Measurements from ENCODE around the gene HIPK3.
"Not testable (repeated sequence)": the region's sequence is repeated elsewhere in the genome, so short reads cannot be mapped to it uniquely, and the experiment has no call there.

HIPK3 gene

DNA sequence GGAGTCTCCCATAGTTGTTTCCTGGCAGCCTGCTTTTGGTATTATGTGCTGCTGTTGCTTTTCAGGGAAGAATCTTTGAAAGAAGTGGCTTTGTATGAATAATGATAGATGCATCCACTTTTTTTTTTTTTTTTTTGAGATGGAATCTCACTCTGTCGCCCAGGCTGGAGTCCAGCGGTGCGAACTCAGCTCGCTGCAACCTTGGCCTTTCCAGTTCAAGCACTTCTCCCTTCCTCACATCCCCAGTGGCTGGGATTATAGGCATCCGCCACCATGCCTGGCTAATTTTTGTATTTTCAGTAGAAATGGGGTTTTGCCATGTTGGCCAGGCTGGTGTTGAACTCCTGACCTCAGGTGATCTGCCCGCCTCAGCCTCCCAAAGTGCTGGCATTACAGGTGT is 49.6 kb downstream of the HIPK3 start:
- DNase-seq (ENCODE audit: low read depth), result not testable (repeated sequence)

DNA sequence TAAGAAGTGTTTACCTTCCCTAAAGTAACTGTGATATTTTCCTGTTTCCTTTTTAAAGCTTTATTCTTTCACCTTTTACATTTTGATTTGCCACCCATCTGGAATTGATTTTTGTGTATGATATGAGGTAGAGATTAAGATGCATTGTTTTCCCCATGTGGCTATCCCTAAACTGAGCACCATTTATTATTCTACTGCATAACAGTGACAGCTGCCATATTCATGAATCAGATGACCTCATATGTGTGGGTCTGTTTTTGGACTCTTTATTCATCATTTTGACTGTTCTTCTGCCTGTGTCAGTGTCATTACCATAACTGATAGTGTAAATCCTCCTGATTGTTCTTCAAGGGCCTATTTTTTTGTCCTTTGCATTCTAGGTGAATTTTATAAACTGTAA is 50.8 kb downstream of the HIPK3 start:
- no peak for DNase-seq (ENCODE audit: low read depth)

DNA sequence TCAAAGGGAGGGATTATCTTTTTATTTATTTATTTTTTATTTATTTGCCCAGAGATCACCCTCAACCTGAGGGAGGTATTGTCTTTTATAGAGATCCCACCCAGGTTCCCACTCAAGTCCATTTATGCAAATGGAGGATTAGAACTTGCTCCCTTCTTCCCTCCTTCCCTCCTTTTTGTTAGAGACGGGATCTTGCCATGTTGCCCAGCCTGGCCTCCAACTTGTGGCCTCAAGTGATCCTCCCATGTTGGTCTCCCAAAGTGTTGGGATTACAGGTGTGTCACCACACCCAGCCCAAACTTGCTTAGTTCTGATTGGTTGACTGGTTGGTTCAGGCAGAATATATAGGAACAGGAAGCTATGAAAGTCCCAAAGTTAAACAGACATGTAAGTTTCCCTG is 51.9 kb downstream of the HIPK3 start:
- DNase-seq (ENCODE audit: low read depth), result no peak

GRCh38 chr11:33310720-33311500 is 53.7 kb downstream of the HIPK3 start:
- no peak for DNase-seq (ENCODE audit: low read depth)

DNA sequence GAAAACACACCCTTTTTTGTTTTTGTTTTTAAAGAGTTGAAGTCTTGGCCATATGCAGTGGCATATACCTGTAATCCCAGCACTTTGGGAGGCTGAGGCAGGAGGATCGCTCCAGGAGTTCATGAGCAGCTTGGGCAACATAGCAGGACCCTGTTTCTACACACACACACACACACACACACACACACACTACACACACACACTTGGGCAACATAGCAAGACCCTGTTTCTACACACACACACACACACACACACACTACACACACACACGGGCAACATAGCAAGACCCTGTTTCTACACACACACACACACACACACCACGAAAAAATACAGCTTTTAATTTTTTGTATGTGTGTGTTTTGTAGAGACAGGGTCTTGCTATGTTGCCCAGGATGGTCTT is 54.5 kb downstream of the HIPK3 start:
- no peak for DNase-seq (ENCODE audit: low read depth)

DNA sequence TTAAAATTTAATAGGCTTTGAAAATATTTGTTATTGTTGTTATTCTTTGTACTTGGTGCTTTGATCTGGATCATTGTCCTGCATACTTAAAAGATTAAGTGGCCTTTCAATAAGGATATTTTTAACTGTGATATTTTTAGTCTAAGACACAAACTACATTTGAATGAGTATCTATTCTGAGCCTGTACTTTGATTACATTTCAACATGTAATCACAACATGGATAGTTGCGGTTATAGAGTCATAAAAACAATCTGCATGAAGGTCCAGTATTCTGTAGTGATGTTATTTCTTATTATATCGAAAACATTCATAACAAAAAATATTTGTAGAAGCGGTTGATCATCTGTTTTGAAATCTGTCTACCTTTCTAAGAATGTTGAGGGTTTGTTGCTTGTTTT is 58.6 kb downstream of the HIPK3 start:
- DNase-seq (ENCODE audit: low read depth), result no peak

GRCh38 chr11:33317662-33318061 is 60.5 kb downstream of the HIPK3 start:
- no peak for DNase-seq (ENCODE audit: low read depth)

DNA sequence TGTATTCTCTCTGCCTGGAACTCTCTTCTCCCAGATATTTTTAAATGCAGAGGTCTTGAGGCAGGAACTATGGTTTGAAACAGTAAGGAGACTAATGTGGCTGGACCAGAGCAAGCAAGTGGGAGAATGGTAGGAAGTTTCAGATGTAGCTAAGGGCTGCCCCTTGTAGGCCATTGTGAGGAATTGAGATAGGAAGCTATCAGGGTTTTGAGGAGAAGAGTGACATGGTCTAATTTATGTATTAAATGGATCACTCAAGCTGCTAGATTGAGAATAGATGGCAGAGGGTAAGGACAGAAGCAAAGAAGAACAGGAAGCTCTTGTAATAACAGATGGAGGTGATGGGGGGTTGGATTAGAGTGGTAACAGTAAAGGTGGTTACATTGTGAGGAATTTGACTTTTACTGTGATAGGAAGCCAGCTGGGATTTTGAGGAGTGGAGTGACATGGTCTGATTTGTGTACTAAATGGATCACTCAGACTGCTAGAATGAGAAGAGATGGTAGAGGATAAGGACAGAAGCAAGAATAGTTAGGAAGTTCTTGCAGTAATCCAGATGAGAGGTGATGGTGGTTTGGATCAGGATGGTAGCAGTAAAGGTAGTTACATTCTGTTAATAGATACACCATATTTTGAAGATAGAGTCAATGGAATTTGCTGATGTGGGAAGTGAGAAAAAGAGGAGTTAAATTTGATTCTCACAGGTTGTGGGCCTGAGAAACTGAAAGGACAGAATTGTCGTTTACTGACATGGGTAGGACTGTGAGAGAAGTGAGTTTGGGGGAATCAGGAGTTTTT is 63.0 kb downstream of the HIPK3 start:
- DNase-seq (ENCODE audit: low read depth), result no peak

- no peak for DNase-seq (ENCODE audit: low read depth)
These were observed 63.7 kb downstream of the HIPK3 start for GRCh38 chr11:33320814-33321330.

DNA sequence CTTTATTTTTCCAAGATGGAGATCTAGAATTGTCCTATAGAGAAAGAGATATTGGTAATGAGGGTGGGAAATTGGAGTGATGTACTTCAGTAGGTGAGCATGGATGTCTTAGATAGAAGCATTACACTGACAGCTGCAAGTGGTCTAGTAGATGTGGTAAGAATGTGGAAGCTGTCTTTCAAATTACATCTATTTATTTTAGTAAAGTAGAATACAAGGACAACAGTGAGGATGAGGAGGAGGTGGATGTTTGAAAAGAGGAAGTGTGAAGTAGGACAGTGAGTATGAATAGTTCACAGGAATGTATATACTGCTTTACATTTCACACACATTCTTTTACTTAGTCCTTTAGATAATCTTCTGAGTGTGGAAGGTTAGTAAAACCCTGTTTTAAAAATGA is 64.2 kb downstream of the HIPK3 start:
- DNase-seq (ENCODE audit: low read depth), result no peak

DNA sequence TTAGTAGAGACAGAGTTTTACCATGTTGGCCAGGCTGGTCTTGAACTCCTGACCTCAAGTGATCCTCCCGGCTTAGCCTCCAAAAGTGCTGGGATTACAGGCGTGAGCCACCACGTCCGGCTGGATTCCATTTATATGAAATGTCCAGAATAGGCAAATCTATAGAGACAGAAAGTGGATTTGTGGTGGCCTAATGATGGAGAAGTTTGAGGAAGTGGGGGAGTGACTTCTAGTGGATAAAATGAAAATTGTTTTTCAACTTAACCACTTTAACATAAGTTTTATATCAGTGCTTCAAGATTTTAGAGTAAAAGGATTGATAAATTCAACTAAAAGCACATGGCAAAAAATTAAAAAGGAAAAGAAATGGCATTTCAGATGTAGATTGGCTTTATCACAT is 66.2 kb downstream of the HIPK3 start:
- no peak for DNase-seq (ENCODE audit: low read depth)

GRCh38 chr11:33324302-33324985 is 67.3 kb downstream of the HIPK3 start:
- DNase-seq (ENCODE audit: low read depth), result no peak

DNA sequence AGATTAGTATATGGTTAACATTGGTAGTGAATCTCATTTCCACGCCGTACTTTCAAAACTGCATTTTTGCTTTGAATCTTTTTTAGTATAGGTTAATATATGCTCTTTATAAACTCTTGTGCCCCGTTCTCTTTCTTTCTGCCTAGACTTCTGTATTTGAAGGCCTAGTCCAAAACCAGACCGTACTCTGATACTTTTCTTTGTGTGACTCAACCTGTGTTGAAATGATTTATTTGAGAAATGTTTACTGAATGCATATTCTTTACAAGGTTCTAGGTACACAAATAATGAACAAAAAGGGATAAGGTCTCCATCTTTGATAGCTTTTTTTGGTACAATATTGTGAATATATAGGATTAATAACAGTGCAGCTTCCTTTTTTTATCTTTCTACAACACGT is 68.3 kb downstream of the HIPK3 start:
- no peak for DNase-seq (ENCODE audit: low read depth)

- peak; percentile 27 for DNase-seq (ENCODE audit: low read depth)
These were observed 72.6 kb downstream of the HIPK3 start for GRCh38 chr11:33329705-33330329.

- DNase-seq (ENCODE audit: low read depth), result no peak
These were observed 76.6 kb downstream of the HIPK3 start for GRCh38 chr11:33333816-33334215.

DNA sequence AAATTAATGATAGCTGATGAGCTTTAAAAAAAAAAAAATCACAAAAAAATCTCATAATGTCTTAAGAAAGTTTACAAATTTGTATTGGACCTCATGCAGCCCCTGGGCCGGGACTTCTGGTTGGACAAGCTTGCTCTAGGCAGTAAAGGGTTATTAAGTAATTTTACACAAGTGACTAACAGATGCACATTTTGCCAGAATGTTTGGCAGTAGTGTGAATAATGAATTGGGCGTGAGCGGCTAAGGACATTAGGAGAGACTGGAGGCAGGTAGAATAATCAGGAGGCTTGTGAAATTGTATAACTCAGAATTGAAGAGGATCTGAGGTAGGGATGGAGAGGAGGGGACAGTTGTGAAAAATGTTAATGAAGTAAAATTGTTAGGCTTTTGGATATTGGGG is 77.4 kb downstream of the HIPK3 start:
- DNase-seq (ENCODE audit: low read depth), result no peak

- no peak for DNase-seq (ENCODE audit: low read depth)
These were observed 82.1 kb downstream of the HIPK3 start for GRCh38 chr11:33339247-33339646.

DNA sequence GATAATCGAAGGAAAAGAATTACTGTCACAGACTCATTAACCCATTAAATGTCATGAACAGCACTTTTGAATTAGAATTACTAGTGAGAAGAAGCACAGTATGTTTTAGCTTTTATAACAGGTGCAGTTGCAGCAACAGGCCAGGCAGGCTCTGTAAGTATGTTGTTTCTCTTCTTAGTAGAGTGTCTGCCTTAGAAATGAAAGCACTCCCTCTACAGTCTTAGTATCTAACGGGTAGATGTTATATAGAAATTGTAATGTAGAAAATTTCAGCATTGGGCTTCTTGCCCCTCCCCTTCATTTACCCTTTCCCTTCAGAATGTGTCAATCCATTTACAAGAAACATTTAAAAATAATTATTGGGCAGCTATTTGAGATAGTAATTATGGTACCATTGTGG is 87.4 kb downstream of the HIPK3 start:
- no peak for DNase-seq (ENCODE audit: low read depth)

DNA sequence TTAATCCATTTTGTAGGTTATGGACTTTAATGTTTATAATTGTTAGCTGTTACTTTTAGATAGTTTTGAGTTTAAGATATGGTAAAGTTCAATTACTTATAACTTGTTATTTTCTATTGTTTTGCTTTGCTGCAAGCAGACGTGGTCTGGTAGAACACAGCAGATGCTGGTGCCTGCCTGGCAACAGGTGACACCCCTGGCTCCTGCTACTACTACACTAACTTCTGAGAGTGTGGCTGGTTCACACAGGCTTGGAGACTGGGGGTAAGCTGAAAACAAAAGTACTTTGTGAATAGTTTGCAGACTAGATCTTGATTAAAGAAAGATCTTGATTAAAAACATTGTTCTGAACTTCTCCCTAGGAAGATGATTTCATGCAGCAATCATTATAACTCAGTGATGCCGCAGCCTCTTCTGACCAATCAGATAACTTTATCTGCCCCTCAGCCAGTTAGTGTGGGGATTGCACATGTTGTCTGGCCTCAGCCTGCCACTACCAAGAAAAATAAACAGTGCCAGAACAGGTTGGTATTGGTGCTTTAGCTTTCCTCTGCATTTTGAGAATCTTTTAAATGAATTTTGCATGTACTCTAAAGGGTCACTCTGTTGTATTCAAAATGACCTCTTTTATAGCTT is 90.4 kb downstream of the HIPK3 start:
- no peak for DNase-seq (ENCODE audit: low read depth)

DNA sequence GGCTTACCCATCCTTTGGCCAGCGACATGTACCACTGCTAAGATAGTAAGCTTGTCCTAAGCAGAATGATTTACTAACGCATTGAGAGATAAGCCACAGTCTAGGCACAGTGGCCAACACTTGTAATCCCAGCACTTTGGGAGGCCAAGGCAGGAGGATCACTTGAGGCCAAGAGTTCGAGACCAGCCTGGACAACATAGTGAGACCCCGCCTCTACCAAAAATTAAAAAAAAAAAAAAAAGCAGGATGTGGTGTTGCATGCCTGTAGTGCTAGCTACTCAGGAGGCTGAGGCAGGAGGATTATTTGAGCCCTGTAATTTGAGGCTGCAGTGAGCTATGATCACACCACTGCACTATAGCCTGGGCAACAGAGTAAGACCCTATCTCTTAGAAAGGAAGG is 93.1 kb downstream of the HIPK3 start:
- DNase-seq (ENCODE audit: low read depth), result no peak

DNA sequence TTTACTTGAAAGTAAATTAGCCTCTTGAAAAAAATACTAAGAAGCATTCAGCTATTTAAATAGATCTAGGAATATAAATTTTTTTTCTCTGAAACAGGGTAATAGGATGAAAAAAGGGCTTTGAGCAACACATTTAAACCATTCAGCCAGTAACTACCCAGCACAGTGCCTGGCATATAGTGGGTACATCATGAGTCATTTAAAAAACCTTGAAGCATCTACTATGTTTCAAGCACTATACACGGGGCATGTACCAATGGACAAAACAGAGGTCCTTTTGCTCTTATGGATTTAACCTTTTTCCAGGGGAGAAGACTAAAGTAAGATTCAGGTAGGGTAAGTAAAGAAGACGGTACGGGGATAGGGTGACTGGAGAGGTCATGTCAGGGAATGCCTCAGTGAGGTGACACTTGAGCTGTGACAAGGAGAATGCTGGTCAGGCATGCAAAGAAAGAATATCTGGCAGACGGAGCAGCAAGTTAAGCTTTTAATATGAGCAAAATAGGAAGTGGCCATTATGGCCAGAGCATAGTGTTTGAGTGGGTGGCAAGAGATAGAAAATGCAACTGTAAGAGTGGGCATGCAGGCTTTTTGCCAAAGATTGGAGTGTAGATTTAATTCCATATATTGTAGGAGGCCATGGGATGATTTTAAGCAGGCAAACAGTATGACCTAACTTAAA is 101.1 kb downstream of the HIPK3 start:
- no peak for DNase-seq (ENCODE audit: low read depth)

All from GM04504 (cell line).